Measurements from ENCODE around the gene VWA1.
"Not testable (repeated sequence)": the region's sequence is repeated elsewhere in the genome, so short reads cannot be mapped to it uniquely, and the experiment has no call there.

Gene VWA1

GRCh38 chr1:1402901-1403392, 32.5 kb upstream of the VWA1 start:
- not testable (repeated sequence) for DNase-seq (ENCODE audit: low read depth in 2 of 2)

- no peak for DNase-seq (ENCODE audit: low read depth in 2 of 2)
These were observed 31.8 kb upstream of the VWA1 start for GRCh38 chr1:1403653-1404052.

GRCh38 chr1:1406101-1406820, 29.2 kb upstream of the VWA1 start:
- DNase-seq (ENCODE audit: low read depth in 2 of 2) = no peak

GRCh38 chr1:1406821-1407635, 28.5 kb upstream of the VWA1 start, which contains the start of gene MRPL20:
MRPL20 (minus strand) TSS chr1:1407293; CDS start chr1:1407217, 76 bp downstream.
- peak; percentile 89 to 92 for DNase-seq (ENCODE audit: low read depth in 2 of 2)

- DNase-seq (ENCODE audit: low read depth in 2 of 2) = no peak
These were observed 27.7 kb upstream of the VWA1 start for GRCh38 chr1:1407636-1408318.

- DNase-seq (ENCODE audit: low read depth in 2 of 2) = not testable (repeated sequence)
These were observed 25.3 kb upstream of the VWA1 start for GRCh38 chr1:1410238-1410637.

- no peak for DNase-seq (ENCODE audit: low read depth in 2 of 2)
These were observed 23.9 kb upstream of the VWA1 start for GRCh38 chr1:1411626-1412025.

GRCh38 chr1:1412311-1412902, 23.1 kb upstream of the VWA1 start:
- DNase-seq (ENCODE audit: low read depth in 2 of 2) = not testable (repeated sequence)

- DNase-seq (ENCODE audit: low read depth in 2 of 2) = no peak
These were observed 19.7 kb upstream of the VWA1 start for GRCh38 chr1:1415751-1416150.

- not testable (repeated sequence) for DNase-seq (ENCODE audit: low read depth in 2 of 2)
These were observed 18.1 kb upstream of the VWA1 start for GRCh38 chr1:1417396-1417795.

GRCh38 chr1:1417825-1418463, 17.5 kb upstream of the VWA1 start:
- DNase-seq (ENCODE audit: low read depth in 2 of 2) = not testable (repeated sequence)

- no peak for DNase-seq (ENCODE audit: low read depth in 2 of 2)
These were observed 16.8 kb upstream of the VWA1 start for GRCh38 chr1:1418464-1419362.

- no peak for DNase-seq (ENCODE audit: low read depth in 2 of 2)
These were observed 16.1 kb upstream of the VWA1 start for GRCh38 chr1:1419363-1419812.

- DNase-seq (ENCODE audit: low read depth in 2 of 2) = no peak
These were observed 15.5 kb upstream of the VWA1 start for GRCh38 chr1:1419813-1420653.

GRCh38 chr1:1420654-1421141, 14.8 kb upstream of the VWA1 start:
- no peak for DNase-seq (ENCODE audit: low read depth in 2 of 2)

- no peak for DNase-seq (ENCODE audit: low read depth in 2 of 2)
These were observed 14.2 kb upstream of the VWA1 start, which contains the start of gene ANKRD65 for GRCh38 chr1:1421147-1421906. ANKRD65 (minus strand) TSS chr1:1421276; CDS start chr1:1421005, 271 bp downstream.

GRCh38 chr1:1421907-1422464, 13.5 kb upstream of the VWA1 start:
- no peak for DNase-seq (ENCODE audit: low read depth in 2 of 2)
